Dedifferentiated amniotic fluid mesenchymal stem cell (primary cell): Measurements from ENCODE around the gene SLC35F3.
"Not testable (repeated sequence)": the region's sequence is repeated elsewhere in the genome, so short reads cannot be mapped to it uniquely, and the experiment has no call there.

Source experiments
- DNase-seq: peaks from one replicate; pipeline ENCODE4 v3.0.0-alpha.2; 2016; ENCODE audit errors: extremely low spot score

SLC35F3 gene

GRCh38 chr1:234320069-234320468 is 415.6 kb downstream of the SLC35F3 start:
- no peak for DNase-seq

- DNase-seq = no peak
These were observed 416.1 kb downstream of the SLC35F3 start for GRCh38 chr1:234320549-234320948.

- DNase-seq = no peak
These were observed 416.8 kb downstream of the SLC35F3 start for GRCh38 chr1:234321231-234321630.

GRCh38 chr1:234322097-234322496 is 417.6 kb downstream of the SLC35F3 start:
- no peak for DNase-seq

- DNase-seq = no peak
These were observed 418.5 kb downstream of the SLC35F3 start for GRCh38 chr1:234322979-234323378.

DNA sequence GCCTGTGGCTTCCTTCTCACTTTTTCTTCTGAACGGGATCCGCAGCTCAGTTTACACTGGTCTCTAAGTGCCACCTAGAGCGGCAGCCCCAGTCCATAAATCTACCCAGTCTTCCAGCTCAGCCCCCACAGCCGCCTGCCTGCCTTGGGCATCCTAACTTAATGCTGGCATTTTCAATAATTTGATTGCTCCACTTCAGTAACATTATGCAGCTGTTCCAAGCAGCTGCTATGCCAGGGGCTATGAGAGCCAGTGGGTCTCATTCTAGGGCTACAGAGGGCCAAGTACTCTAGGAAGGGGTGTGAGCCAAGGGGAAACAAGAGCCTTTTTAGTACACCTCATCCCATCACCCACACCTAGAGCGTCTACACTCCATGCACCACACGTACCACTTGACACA is 420.3 kb downstream of the SLC35F3 start:
- no peak for DNase-seq

DNA sequence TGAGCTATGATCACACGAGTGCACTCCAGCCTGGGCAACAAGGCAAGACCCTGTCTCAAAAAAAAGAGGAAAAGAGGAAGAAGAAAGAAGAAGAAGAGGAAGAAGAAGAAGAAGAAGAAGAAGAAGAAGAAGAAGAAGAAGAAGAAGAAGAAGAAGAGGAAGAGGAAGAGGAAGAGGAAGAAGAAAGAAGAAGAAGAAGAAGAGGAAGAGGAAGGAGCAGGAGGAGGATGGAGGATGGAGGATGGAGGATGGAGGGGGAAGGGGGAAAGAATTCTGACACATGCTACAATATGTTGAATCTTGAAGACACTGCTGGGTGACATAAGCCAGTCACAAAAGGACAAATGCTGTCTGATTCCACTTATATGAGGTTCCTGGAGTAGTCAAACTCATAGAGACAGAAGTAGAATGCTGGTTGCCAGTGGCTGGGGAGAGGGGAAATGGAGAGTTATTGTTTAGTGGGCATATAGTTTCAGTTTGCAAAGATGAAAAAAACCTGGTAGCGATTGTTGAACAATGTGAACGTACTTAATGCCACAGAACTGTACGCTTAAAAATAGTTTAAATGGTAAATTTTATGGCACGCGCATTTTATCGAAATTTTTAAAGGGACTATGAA is 421.5 kb downstream of the SLC35F3 start:
- no peak for DNase-seq

DNA sequence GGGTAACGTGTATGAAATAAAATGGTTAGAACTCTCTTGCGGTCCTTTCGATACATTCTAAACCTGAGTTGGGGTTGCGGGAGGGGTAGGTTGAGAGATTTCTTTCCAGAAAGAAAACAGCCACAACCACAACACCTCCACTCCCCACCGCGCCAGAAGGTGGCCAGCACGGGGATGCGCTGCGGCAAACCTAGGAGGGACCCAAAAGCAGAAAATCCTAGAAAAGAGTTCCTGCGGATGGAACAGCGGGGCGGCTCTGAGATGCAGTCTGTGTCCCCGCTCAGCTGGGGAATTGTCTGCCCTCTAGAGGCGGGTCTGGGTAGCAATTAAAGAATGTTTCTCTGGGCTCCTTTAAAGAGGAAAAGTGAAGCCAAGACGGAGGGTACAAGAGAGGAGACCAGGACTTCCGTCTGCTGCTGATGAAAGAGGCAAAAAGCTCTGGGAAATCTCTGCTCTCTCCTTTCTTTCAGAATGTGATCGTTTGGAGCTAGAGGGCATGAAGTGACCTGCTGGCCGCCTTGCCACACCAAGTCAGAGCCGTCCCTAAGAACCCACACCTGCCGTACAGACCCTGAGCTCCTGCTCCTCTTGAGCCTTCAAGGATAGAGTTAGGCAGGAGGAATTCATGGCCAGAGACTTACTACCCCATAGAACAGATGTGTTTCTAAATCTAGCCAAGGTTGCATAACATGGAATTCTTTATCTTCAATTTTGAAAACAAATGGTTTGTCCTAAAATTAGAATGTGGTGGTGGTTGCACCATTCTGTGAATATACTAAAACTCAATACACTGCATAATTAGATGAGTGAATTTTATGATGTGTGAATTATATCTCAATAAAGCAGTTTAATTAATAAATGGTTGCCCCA is 422.3 kb downstream of the SLC35F3 start:
- DNase-seq = no peak

DNA sequence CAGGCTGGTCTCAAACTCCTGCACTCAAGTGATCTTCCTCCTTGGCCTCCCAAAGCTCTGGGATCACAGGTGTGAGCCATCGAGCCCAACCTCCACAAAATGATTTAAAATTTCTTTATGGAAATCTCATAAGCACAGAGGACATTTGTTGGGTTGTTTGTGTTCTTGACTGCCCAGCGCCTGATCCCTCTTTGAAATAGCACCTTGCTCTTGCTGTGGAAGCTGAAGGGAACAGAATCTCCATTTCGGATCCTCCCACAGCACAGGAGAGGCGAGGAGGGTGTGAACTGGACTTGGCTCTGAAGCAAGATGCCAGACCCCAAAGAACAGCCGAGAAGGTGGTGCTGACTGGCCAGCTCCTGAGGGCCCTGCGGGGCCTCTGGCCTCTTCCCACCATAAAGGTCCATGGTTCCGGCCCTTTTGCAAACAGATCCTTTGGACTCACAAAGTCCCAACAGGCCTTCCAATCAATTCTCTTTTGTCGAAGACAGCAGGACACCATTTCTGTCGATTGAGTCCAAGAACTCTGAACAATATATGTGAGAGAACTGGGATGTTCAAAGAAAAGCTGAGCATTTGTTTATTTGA is 423.2 kb downstream of the SLC35F3 start:
- DNase-seq = no peak

GRCh38 chr1:234330843-234331215 is 426.4 kb downstream of the SLC35F3 start:
- DNase-seq = no peak

DNA sequence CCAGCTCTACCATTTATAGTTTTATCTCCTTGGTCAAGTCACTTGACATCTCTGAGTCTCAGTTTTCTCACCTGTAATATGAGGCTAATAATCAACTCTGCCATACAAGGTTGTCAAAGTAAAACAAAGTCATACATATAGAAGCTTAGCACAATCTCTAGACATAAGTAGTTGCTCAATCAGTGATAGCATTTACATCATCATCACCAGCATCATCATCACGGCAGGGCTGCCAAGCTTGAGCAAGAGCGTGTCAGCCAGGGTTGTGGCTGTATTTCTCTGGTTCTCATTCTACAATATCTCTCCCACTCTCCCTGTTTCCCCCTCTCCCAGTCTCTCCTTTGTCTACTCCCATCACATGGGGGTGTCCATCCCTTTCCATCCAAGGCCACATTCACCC is 427.0 kb downstream of the SLC35F3 start:
- no peak for DNase-seq

DNA sequence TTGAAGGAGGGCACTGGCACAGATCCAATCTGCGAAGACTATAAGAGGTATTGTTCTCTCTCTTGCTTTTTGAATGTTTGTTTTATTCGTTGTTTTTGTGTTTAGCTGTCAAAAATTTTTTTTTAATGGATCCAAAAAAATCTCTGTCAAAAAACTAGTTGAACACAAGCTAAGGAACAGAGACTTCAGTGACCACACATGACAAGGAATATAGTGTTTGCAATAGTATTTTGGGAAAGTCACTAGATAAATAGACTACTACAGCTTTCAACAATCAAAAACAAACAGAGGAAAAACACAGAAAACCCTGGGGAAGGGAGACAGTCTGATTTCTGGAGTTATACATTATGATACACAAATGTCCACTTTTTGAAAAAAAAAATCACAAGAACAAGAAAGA is 431.9 kb downstream of the SLC35F3 start:
- DNase-seq = no peak

DNA sequence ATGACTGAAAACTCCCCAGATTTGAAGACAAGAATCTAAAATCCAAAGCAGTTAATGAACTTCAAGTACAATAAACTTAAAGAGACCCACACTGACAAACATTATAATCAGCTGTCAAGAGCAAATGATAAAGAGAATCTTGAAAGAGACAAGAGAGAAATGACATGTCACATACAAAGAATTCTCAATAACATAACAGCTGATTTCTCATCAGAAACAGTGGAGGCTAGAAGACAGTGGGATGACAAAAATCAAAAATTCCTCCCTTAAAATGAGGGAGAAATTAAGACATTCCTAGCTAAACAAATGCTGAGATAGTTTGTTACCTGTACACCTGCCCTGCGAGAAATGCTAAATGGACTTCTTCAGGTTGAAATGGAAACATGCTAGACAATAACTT is 432.8 kb downstream of the SLC35F3 start:
- no peak for DNase-seq

DNA sequence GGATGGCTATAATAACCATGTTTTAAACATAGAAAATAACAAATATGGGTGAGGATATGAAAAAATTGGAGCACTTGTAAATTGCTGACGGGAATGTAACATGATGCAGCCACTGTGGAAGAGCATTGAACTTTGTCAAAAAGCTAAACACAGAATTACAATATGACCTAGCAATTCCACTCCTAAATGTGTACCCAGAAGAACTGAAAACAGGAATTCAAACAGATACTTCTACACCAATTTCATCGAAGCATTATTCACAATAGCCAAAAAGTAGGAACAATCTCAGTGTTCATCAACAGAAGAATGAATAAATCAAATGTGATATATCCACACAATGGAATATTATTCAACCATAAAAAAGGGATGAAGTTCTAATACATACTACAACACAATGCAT is 436.1 kb downstream of the SLC35F3 start:
- no peak for DNase-seq

DNA sequence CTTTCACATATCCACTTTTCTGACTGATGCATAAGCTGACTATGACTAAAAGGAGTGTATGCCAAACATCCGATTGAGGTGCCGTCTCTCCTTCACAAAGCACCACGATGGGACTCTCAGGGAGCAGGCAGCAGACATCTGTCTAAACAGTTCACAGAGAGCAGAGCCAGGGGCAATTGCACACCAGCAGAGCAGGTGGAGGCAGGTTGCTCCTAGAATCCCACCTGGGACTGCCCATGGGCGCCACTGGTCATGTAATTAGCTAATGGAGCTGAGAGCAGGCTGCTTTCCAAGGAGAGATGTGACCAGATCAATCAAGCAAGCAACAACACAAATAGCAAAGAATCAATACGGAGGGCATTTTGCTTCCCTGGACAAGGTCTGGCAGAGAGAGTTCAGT is 438.3 kb downstream of the SLC35F3 start:
- no peak for DNase-seq

- no peak for DNase-seq
These were observed 440.8 kb downstream of the SLC35F3 start for GRCh38 chr1:234345237-234345636.

DNA sequence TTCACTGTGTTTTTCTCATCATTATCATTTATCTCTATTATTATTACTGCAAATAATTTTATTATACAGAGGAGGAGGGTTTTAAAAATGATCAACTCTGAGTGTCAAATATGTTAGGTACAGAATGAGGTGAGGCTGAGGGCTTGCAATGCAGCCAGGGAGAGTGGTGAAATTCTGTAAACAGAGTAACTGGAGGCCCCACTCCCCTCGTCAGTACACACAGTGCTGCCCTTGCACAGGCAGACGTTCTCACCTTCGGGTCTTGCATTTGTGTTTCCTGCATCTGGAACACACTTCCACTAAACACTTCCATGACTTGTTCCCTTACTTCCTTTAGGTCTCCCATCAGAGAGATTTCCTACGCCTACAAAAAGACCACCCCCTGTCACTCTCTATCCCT is 444.5 kb downstream of the SLC35F3 start:
- DNase-seq = no peak

DNA sequence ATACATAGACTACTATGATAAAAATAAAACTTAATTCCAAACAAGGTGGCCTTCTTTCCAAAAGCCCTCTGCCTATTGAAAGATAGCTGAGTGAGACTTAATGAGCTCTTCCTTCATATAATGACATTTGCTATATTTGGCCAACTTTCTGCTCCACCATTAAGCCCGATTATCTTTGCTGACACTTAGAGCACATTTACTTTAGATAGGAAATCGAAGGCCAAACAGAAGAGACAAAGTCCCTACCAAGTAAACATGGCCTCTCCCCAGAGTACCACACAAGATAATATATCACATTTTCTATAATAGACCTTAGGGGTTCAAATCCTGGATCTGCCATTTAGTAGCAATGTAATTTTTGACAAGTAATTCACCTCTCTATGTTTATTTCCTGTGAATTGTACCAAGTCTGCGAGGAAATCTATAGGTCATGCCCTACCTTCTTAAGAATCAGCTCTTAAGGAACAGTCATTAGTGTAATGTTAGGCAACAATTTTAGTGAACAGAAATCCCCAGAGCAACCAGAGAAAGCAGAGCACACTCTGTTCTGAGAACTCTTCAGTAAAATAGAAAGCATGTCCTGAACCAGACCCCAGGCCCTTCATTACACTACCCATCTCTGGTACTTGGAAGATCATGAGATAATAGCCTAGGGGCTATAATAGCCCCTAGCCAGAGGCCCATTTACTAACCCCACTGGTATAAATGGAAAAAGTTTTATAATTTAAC is 451.5 kb downstream of the SLC35F3 start:
- no peak for DNase-seq

- not testable (repeated sequence) for DNase-seq
These were observed 452.3 kb downstream of the SLC35F3 start for GRCh38 chr1:234356615-234357269.

DNA sequence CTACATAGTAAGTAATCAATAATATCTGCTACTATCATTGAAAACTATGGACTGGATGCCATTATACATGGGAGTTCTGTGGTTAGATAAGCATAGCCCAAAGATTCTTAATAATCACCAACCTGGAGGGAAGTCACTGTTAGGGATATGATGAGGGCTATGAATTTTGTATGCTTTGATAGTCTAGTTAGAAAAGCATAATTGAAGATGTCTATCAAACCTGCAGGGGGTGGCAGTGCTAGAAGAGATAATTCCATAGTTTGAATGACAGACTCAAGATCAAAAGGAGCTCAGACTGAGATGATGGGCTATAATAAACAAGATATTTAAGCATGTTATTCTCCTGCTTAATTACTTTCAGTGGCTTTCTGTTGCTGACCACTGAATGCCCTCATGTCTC is 453.4 kb downstream of the SLC35F3 start:
- DNase-seq = no peak

DNA sequence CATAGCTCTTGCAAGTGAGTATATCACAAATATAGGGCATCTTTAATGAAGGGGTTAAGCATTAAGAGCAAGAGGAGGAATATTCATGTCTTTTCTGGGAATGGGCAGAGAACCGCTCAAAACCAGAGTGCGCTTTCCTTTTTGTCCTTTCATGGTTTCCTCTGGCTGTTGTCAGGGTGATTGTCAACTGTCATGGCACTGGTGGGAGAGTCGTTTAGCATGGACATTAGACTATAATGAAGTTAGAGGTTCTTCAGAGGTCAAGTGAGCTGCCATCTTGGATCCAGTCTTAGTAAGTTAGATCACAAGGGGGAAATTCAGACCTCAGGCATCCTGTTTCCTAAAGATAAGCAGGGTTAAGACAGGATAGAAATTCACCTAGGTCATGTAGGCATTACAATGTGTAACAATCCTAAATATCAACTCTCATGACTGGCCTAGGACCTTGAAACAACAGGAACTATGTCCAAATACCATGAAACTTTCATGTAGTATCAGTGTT is 456.7 kb downstream of the SLC35F3 start:
- DNase-seq = no peak

- DNase-seq = no peak
These were observed 458.1 kb downstream of the SLC35F3 start for GRCh38 chr1:234362558-234362957.
